ENCODE results near the gene CYSLTR1.

CYSLTR1 gene

GRCh38 chrX:78331708-78332107 is 4.3 kb upstream of the CYSLTR1 start:
- DNase-seq (ENCODE audit: low read depth) = no peak
- TF ChIP-seq CTCF (IDR thresholded peaks at IDR 0.05; ENCODE audit: low read length, missing control alignments) = no peak
- no peak overlapping the region for H3K4me3 ChIP-seq (replicated peaks; ENCODE audit: low read depth, low read length)

GRCh38 chrX:78330540-78330939 is 3.1 kb upstream of the CYSLTR1 start:
- DNase-seq (ENCODE audit: low read depth) = no peak
- TF ChIP-seq CTCF (IDR thresholded peaks at IDR 0.05; ENCODE audit: low read length, missing control alignments) = no peak
- H3K4me3 ChIP-seq (replicated peaks; ENCODE audit: low read depth, low read length) = no peak overlapping the region

- TF ChIP-seq CTCF (IDR thresholded peaks at IDR 0.05; ENCODE audit: low read length, missing control alignments) = no peak
- H3K4me3 ChIP-seq (replicated peaks; ENCODE audit: low read depth, low read length) = no peak overlapping the region
- no peak for DNase-seq (ENCODE audit: low read depth)
Measured at GRCh38 chrX:78330068-78330467, 2.7 kb upstream of the CYSLTR1 start.

- no peak overlapping the region for H3K4me3 ChIP-seq (replicated peaks; ENCODE audit: low read depth, low read length)
- TF ChIP-seq CTCF (IDR thresholded peaks at IDR 0.05; ENCODE audit: low read length, missing control alignments) = no peak
- DNase-seq (ENCODE audit: low read depth) = no peak
Measured at GRCh38 chrX:78329486-78329885, 2.1 kb upstream of the CYSLTR1 start.

- no peak for TF ChIP-seq CTCF (IDR thresholded peaks at IDR 0.05; ENCODE audit: low read length, missing control alignments)
- no peak for DNase-seq (ENCODE audit: low read depth)
- no peak overlapping the region for H3K4me3 ChIP-seq (replicated peaks; ENCODE audit: low read depth, low read length)
Measured at GRCh38 chrX:78326401-78326800, 1.0 kb downstream of the CYSLTR1 start.

GRCh38 chrX:78322863-78323262 is 4.5 kb downstream of the CYSLTR1 start:
- no peak for DNase-seq (ENCODE audit: low read depth)
- no peak for TF ChIP-seq CTCF (IDR thresholded peaks at IDR 0.05; ENCODE audit: low read length, missing control alignments)
- no peak overlapping the region for H3K4me3 ChIP-seq (replicated peaks; ENCODE audit: low read depth, low read length)

GRCh38 chrX:78321809-78322208 is 5.6 kb downstream of the CYSLTR1 start:
- no peak for TF ChIP-seq CTCF (IDR thresholded peaks at IDR 0.05; ENCODE audit: low read length, missing control alignments)
- no peak overlapping the region for H3K4me3 ChIP-seq (replicated peaks; ENCODE audit: low read depth, low read length)
- no peak for DNase-seq (ENCODE audit: low read depth)

All from fibroblast of pulmonary artery (primary cell).